ENCODE data around the gene PRELID3B.

PRELID3B gene

GRCh38 chr20:59030911-59031563, 11.5 kb downstream of the PRELID3B start:
- peak overlapping the region; percentile 89 for H3K4me3 ChIP-seq (ENCODE audit: low read depth, low read length)
- no peak for DNase-seq (ENCODE audit: low read depth)

- H3K4me3 ChIP-seq (ENCODE audit: low read depth, low read length) = peak overlapping the region; percentile 29
Observed at GRCh38 chr20:59028812-59029211, 13.8 kb downstream of the PRELID3B start.

GRCh38 chr20:59027741-59028320, 14.8 kb downstream of the PRELID3B start:
- no peak overlapping the region for H3K4me3 ChIP-seq (ENCODE audit: low read depth, low read length)

More at GRCh38 chr20:59028812-59029211, 13.8 kb downstream of the PRELID3B start:
- no peak for DNase-seq (ENCODE audit: low read depth)

GRCh38 chr20:59026904-59027740, 15.5 kb downstream of the PRELID3B start:
- no peak overlapping the region for H3K4me3 ChIP-seq (ENCODE audit: low read depth, low read length)
- DNase-seq (ENCODE audit: low read depth) = no peak

More at GRCh38 chr20:59027741-59028320, 14.8 kb downstream of the PRELID3B start:
- DNase-seq (ENCODE audit: low read depth) = no peak

GRCh38 chr20:59025511-59025910, 17.1 kb downstream of the PRELID3B start:
- DNase-seq (ENCODE audit: low read depth) = no peak
- H3K4me3 ChIP-seq (ENCODE audit: low read depth, low read length) = no peak overlapping the region

GRCh38 chr20:59025086-59025485, 17.5 kb downstream of the PRELID3B start:
- no peak for DNase-seq (ENCODE audit: low read depth)

GRCh38 chr20:59024111-59024530, 18.5 kb downstream of the PRELID3B start:
- no peak for DNase-seq (ENCODE audit: low read depth)
- H3K4me3 ChIP-seq (ENCODE audit: low read depth, low read length) = no peak overlapping the region

More at GRCh38 chr20:59025086-59025485, 17.5 kb downstream of the PRELID3B start:
- H3K4me3 ChIP-seq (ENCODE audit: low read depth, low read length) = no peak overlapping the region

GRCh38 chr20:59023616-59024015, 19.0 kb downstream of the PRELID3B start:
- no peak for DNase-seq (ENCODE audit: low read depth)
- no peak overlapping the region for H3K4me3 ChIP-seq (ENCODE audit: low read depth, low read length)

GRCh38 chr20:59022754-59023153, 19.8 kb downstream of the PRELID3B start:
- no peak for DNase-seq (ENCODE audit: low read depth)
- H3K4me3 ChIP-seq (ENCODE audit: low read depth, low read length) = no peak overlapping the region

GRCh38 chr20:59020938-59021551, 21.5 kb downstream of the PRELID3B start:
- DNase-seq (ENCODE audit: low read depth) = peak; percentile 10
- no peak overlapping the region for H3K4me3 ChIP-seq (ENCODE audit: low read depth, low read length)

- H3K4me3 ChIP-seq (ENCODE audit: low read depth, low read length) = no peak within 1 kb of the TSS
- no peak for DNase-seq (ENCODE audit: low read depth)
Observed at GRCh38 chr20:59019217-59019616, 23.4 kb downstream of the PRELID3B start, which contains the start of gene TUBB1. TSS of gene TUBB1 (plus strand) at chr20:59019429. CDS start at chr20:59019523, 94 bp downstream.

- no peak for DNase-seq (ENCODE audit: low read depth)
- H3K4me3 ChIP-seq (ENCODE audit: low read depth, low read length) = no peak overlapping the region
Observed at GRCh38 chr20:59018817-59019216, 23.8 kb downstream of the PRELID3B start.

- no peak for DNase-seq (ENCODE audit: low read depth)
- no peak overlapping the region for H3K4me3 ChIP-seq (ENCODE audit: low read depth, low read length)
Observed at GRCh38 chr20:59017493-59018231, 24.9 kb downstream of the PRELID3B start.

- no peak overlapping the region for H3K4me3 ChIP-seq (ENCODE audit: low read depth, low read length)
- no peak for DNase-seq (ENCODE audit: low read depth)
Observed at GRCh38 chr20:59016795-59017492, 25.6 kb downstream of the PRELID3B start.

GRCh38 chr20:59015812-59016711, 26.5 kb downstream of the PRELID3B start:
- no peak overlapping the region for H3K4me3 ChIP-seq (ENCODE audit: low read depth, low read length)
- DNase-seq (ENCODE audit: low read depth) = no peak

GRCh38 chr20:59015411-59015810, 27.2 kb downstream of the PRELID3B start:
- H3K4me3 ChIP-seq (ENCODE audit: low read depth, low read length) = no peak overlapping the region
- DNase-seq (ENCODE audit: low read depth) = no peak

GRCh38 chr20:59014680-59015389, 27.8 kb downstream of the PRELID3B start:
- no peak for DNase-seq (ENCODE audit: low read depth)
- no peak overlapping the region for H3K4me3 ChIP-seq (ENCODE audit: low read depth, low read length)
